HCT116 (cell line): Measurements from ENCODE around the gene STAG1. TPM values are rescaled to one million over a fixed set of nuclear protein-coding genes. Genes with fewer than 3 reads are reported as not detected.

Experiments
- ATAC-seq: fragments of 200-7000 bp; cut with Tn5 transposase; 2 replicates; pipeline ENCODE4 v1.9.1; 2020; ENCODE audit warnings: mild to moderate bottlenecking, moderate library complexity
- BruUV-seq: library from RNA; stranded (reverse); fragments of 400-500 nt; replicated peaks from 2 replicates; lab custom pipeline; 2021; lab: Mats Ljungman, UMichigan
- CTCF ChIA-PET: fragments of 300-600 bp; sonication (Branson Sonifier 250); formaldehyde crosslinking; loops from one replicate; lab custom pipeline; 2021; ENCODE audit warnings: antibody characterized with exemption; lab: Charles Lee
- POLR2A ChIA-PET: fragments of 300-600, 350-600 bp; sonication (Branson Sonifier 250); formaldehyde crosslinking; loops from one replicate; lab custom pipeline; 2021; ENCODE audit warnings: antibody characterized with exemption; lab: Charles Lee
- RAD21 ChIA-PET, 2 experiments: fragments of 300-600 bp; sonication (Branson Sonifier 250); formaldehyde crosslinking; loops; one replicate each; lab custom pipeline; 2023; ENCODE audit warnings: low total read pairs in 2 of 2; ENCODE audit not compliant: uncharacterized antibody in 2 of 2, unreplicated experiment in 2 of 2, low non-redundant PET in 1 of 2; lab: Charles Lee
- DNase-seq: peaks from one replicate; pipeline ENCODE4 v3.0.0-alpha.2; 2010; ENCODE audit warnings: low read depth, low spot score
- H2AFZ ChIP-seq: fragments of 200-600 bp; shearing (Covaris generic), sonication (generic); 2 replicates; pipeline ENCODE4 v1.6.1; 2017; ENCODE audit warnings: low read depth, mixed run types, mixed read lengths, antibody characterized with exemption, low read length; ENCODE audit not compliant: poor library complexity, severe bottlenecking
- H3K27ac ChIP-seq: 2 replicates; pipeline ENCODE4 v1.5.1; 2012; ENCODE audit warnings: low read depth, low read length
- H3K27me3 ChIP-seq: fragments of 200-600 bp; sonication (generic); 2 replicates; pipeline ENCODE4 v1.6.1; 2016; ENCODE audit warnings: mixed run types, low read length, mixed read lengths; ENCODE audit not compliant: insufficient read depth
- H3K36me3 ChIP-seq, 2 experiments: fragments of 200-500 bp in 1 of 2; fragments of 200-600 bp in 1 of 2; sonication (Bioruptor generic) in 1 of 2; sonication (generic) in 1 of 2; 2 replicates each; pipeline versions ENCODE4 v1.5.1 to v1.6.1; 2014 to 2016; ENCODE audit warnings: low read length in 2 of 2, inconsistent platforms in 1 of 2, mixed read lengths in 1 of 2, mixed run types in 1 of 2; ENCODE audit not compliant: insufficient read depth in 2 of 2, control insufficient read depth in 1 of 2
- H3K4me1 ChIP-seq, 2 experiments: fragments of 200-600 bp in 1 of 2; sonication (generic) in 1 of 2; 2 replicates each; pipeline versions ENCODE4 v1.5.1 to v1.6.1; 2012 to 2017; ENCODE audit warnings: low read length in 2 of 2, inconsistent platforms in 1 of 2, mild to moderate bottlenecking in 1 of 2, mixed read lengths in 1 of 2, mixed run types in 1 of 2, moderate library complexity in 1 of 2; ENCODE audit not compliant: insufficient read depth in 2 of 2, control insufficient read depth in 1 of 2
- H3K4me2 ChIP-seq: fragments of 200-600 bp; sonication (generic); 2 replicates; pipeline ENCODE4 v1.6.1; 2017; ENCODE audit warnings: mixed run types, low read length, mixed read lengths
- H3K4me3 ChIP-seq, 2 experiments: fragments of 200-600 bp in 1 of 2; sonication (generic) in 1 of 2; replicated peaks in 1 of 2; 2 replicates each; pipeline ENCODE4 v1.5.1; 2011 to 2016; ENCODE audit warnings: low read length in 2 of 2, control low read depth in 1 of 2, low read depth in 1 of 2, mild to moderate bottlenecking in 1 of 2, mixed read lengths in 1 of 2, mixed run types in 1 of 2
- H3K79me2 ChIP-seq: fragments of 200-600 bp; sonication (generic); 2 replicates; pipeline ENCODE4 v1.6.1; 2017; ENCODE audit warnings: mild to moderate bottlenecking, mixed run types, low read length, moderate library complexity, mixed read lengths; ENCODE audit not compliant: insufficient read depth
- H3K9ac ChIP-seq: fragments of 200-600 bp; sonication (generic); 2 replicates; pipeline ENCODE4 v1.6.1; 2016; ENCODE audit warnings: low read length, mixed read lengths
- H3K9me2 ChIP-seq: fragments of 200-600 bp; sonication (generic), shearing (Covaris generic); 2 replicates; pipeline ENCODE4 v1.6.1; 2017; ENCODE audit warnings: mixed run types, mild to moderate bottlenecking, moderate library complexity; ENCODE audit not compliant: insufficient read depth
- H3K9me3 ChIP-seq, 2 experiments: fragments of 200-500 bp in 1 of 2; fragments of 200-600 bp in 1 of 2; sonication (Bioruptor generic) in 1 of 2; sonication (generic) in 1 of 2; 2 replicates each; pipeline ENCODE4 v1.6.1; 2014 to 2017; ENCODE audit warnings: low read length in 2 of 2, mixed read lengths in 2 of 2, inconsistent platforms in 1 of 2, low read depth in 1 of 2, mild to moderate bottlenecking in 1 of 2, mixed run types in 1 of 2, moderate library complexity in 1 of 2; ENCODE audit not compliant: control insufficient read depth in 1 of 2, insufficient read depth in 1 of 2
- H4K20me1 ChIP-seq: fragments of 200-600 bp; sonication (generic), shearing (Covaris generic); 2 replicates; pipeline ENCODE4 v1.6.1; 2017; ENCODE audit warnings: mixed run types, mild to moderate bottlenecking, moderate library complexity; ENCODE audit not compliant: insufficient read depth
- CEBPB ChIP-seq: IDR thresholded peaks from 2 replicates; pipeline ENCODE4 v1.6.1; 2012; ENCODE audit warnings: low read depth
- CTCF ChIP-seq, 3 experiments: fragments of 200-600 bp in 1 of 3; sonication (generic) in 1 of 3; IDR thresholded peaks in 2 of 3; conservative IDR thresholded peaks in 1 of 3; 2 replicates each; pipeline ENCODE4 v1.5.1; 2012 to 2017; ENCODE audit warnings: low read depth in 2 of 3, low read length in 2 of 3, antibody characterized with exemption in 1 of 3, borderline replicate concordance in 1 of 3, control low read depth in 1 of 3, mild to moderate bottlenecking in 1 of 3, mixed read lengths in 1 of 3, mixed run types in 1 of 3, moderate library complexity in 1 of 3; ENCODE audit not compliant: insufficient read depth in 1 of 3
- ELF1 ChIP-seq: IDR thresholded peaks from 2 replicates; pipeline ENCODE4 v1.6.1; 2012; ENCODE audit warnings: low read depth, borderline replicate concordance
- EZH2 ChIP-seq: fragments of 200-600 bp; sonication (generic); IDR thresholded peaks from 2 replicates; pipeline ENCODE4 v1.6.1; 2017; ENCODE audit warnings: antibody characterized with exemption, mixed run types
- FOSL1 ChIP-seq: IDR thresholded peaks from 2 replicates; pipeline ENCODE4 v1.6.1; 2012; ENCODE audit warnings: low read depth
- POLR2A ChIP-seq: IDR thresholded peaks from 2 replicates; pipeline ENCODE4 v1.7.0; 2011; ENCODE audit warnings: borderline replicate concordance; ENCODE audit not compliant: insufficient read depth, insufficient read length; ENCODE audit errors: extremely low read depth
- RAD21 ChIP-seq: IDR thresholded peaks from 2 replicates; pipeline ENCODE4 v1.6.1; 2012; ENCODE audit warnings: low read depth, mild to moderate bottlenecking
- SP1 ChIP-seq: IDR thresholded peaks from 2 replicates; pipeline ENCODE4 v1.6.1; 2012; ENCODE audit warnings: low read depth
- SRF ChIP-seq: IDR thresholded peaks from 2 replicates; pipeline ENCODE4 v1.6.1; 2012; ENCODE audit warnings: low read depth
- TCF7L2 ChIP-seq: IDR thresholded peaks from 2 replicates; pipeline ENCODE4 v1.7.0; 2011; ENCODE audit warnings: borderline replicate concordance, inconsistent platforms; ENCODE audit not compliant: insufficient read depth, insufficient read length; ENCODE audit errors: extremely low read depth
- ZFX ChIP-seq: fragments of 450-650 bp; IDR thresholded peaks from 2 replicates; pipeline ENCODE4 v1.6.1; 2017
- intact Hi-C: fragments of 100-400 bp; cut with micrococcal nuclease; formaldehyde crosslinking; loops from 2 replicates; pipeline ENCODE4 v1.10.0; 2022
- total RNA-seq: library from RNA; stranded (reverse); gene quantifications from one replicate; pipeline ENCODE4 v1.2.1, GENCODE V29; 2021; ENCODE audit not compliant: unreplicated experiment
- TF ChIP-seq, protein P1 (sequence below): IDR thresholded peaks from 2 replicates; pipeline ENCODE4 v1.6.1; 2012
- TF ChIP-seq, protein P2 (sequence below): IDR thresholded peaks from 2 replicates; pipeline ENCODE4 v1.6.1; 2012; ENCODE audit warnings: low read depth

STAG1 gene
- total RNA-seq, 1 experiment from 2014 or later: 29.4 TPM

GRCh38 chr3:136631424-136631823 lies 120.8 kb downstream of the STAG1 start:
- ATAC-seq: no peak
- peaks cover 82% of the 10 kb centered on the region for H3K79me2 ChIP-seq
- intact Hi-C loops: no loop called here

More at GRCh38 chr3:136631424-136631823, 120.8 kb downstream of the STAG1 start:
- Histone ChIP-seq H3K27ac (no peak overlapping the region), H4K20me1 (peaks cover 4% of the 10 kb centered on the region; the same call in 1 of the 2 replicates), H3K27me3 (no peaks in the 10 kb centered on the region), H3K9me2 (no peaks in the 10 kb centered on the region), H3K4me3 (no peak overlapping the region), H3K9me3 (no peaks in the 10 kb centered on the region), H3K9ac (no peak overlapping the region), H3K4me1 (peaks cover 11 to 35% of the 10 kb centered on the region in 2 experiments), H3K4me2 (no peak overlapping the region), H3K36me3 (no peaks in the 10 kb centered on the region), H2AFZ (no peak overlapping the region)
- ChIA-PET RAD21 (no interaction called here), CTCF (no interaction called here), POLR2A (no interaction called here)
- DNase-seq: no peak
- TF ChIP-seq, protein P1, sequence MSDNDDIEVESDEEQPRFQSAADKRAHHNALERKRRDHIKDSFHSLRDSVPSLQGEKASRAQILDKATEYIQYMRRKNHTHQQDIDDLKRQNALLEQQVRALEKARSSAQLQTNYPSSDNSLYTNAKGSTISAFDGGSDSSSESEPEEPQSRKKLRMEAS: no peak
- TF ChIP-seq RAD21 (no peak), CEBPB (no peak), SRF (no peak), TCF7L2 (no peak), ELF1 (no peak), POLR2A (no peak), FOSL1 (no peak), SP1 (no peak), EZH2 (no peak), ZFX (no peak), CTCF (IDR thresholded peaks at IDR 0.05 in 2 of 3, conservative IDR thresholded peaks at IDR 0.05 in 1 of 3; ENCODE audit: borderline replicate concordance in 1 of 3, insufficient read depth in 1 of 3, low read depth in 2 of 3, low read length in 2 of 3) (no peak)
- TF ChIP-seq, protein P2, sequence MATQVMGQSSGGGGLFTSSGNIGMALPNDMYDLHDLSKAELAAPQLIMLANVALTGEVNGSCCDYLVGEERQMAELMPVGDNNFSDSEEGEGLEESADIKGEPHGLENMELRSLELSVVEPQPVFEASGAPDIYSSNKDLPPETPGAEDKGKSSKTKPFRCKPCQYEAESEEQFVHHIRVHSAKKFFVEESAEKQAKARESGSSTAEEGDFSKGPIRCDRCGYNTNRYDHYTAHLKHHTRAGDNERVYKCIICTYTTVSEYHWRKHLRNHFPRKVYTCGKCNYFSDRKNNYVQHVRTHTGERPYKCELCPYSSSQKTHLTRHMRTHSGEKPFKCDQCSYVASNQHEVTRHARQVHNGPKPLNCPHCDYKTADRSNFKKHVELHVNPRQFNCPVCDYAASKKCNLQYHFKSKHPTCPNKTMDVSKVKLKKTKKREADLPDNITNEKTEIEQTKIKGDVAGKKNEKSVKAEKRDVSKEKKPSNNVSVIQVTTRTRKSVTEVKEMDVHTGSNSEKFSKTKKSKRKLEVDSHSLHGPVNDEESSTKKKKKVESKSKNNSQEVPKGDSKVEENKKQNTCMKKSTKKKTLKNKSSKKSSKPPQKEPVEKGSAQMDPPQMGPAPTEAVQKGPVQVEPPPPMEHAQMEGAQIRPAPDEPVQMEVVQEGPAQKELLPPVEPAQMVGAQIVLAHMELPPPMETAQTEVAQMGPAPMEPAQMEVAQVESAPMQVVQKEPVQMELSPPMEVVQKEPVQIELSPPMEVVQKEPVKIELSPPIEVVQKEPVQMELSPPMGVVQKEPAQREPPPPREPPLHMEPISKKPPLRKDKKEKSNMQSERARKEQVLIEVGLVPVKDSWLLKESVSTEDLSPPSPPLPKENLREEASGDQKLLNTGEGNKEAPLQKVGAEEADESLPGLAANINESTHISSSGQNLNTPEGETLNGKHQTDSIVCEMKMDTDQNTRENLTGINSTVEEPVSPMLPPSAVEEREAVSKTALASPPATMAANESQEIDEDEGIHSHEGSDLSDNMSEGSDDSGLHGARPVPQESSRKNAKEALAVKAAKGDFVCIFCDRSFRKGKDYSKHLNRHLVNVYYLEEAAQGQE: no peak
- BruUV-seq: no TSS peak
